OCI-LY1 (cell line): ENCODE measurements around the gene TUBA3D.
"Not testable (repeated sequence)": the region's sequence is repeated elsewhere in the genome, so short reads cannot be mapped to it uniquely, and the experiment has no call there.

Source experiments
- EZH2 ChIP-seq: fragments of 200-600 bp; sonication (generic), shearing (Covaris generic); IDR thresholded peaks from 2 replicates; pipeline ENCODE4 v1.8.0; 2017; ENCODE audit warnings: borderline replicate concordance, mixed run types, mild to moderate bottlenecking, antibody characterized with exemption, low read length, moderate library complexity, mixed read lengths
- TF ChIP-seq, protein P1 (sequence below): fragments of 200-600 bp; sonication (generic), shearing (Covaris generic); IDR thresholded peaks from 2 replicates; pipeline ENCODE4 v1.5.1; 2017; ENCODE audit warnings: mild to moderate bottlenecking, antibody characterized with exemption, low read length, moderate library complexity, mixed read lengths

DNA sequence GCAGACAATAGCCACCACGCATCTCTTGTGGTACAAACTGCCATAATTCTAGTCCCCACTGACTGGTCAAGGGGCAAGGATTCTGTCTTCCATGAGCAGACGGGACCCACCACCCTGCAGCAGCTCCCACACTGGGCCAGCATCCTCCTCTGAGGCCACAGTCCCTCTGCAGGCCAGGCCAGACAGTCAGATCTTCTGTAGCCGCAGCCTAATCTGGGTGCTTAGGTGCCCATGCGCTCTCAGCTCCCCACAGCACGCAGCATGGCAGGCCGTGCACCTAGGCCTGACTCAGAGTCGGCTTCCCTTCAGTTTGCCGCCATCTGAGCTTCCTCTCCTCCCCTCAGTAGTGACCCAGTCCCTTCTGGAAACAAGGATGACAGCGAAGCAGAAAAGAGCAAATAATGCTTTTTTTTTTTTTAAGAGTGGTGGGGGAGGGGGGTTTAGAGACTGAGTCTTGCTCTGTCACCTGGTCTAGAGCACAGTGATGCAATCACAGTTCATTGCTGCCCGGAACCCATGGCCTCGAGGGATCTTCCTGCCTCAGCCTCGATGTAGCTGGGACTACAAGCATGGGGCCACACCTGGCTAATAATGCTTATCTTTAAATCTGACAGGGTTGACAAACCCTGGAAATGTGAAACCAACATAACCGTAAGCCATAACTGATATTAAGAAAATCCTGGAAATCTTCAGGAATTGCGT lies 10.4 kb downstream of the TUBA3D start:
- TF ChIP-seq, protein P1, sequence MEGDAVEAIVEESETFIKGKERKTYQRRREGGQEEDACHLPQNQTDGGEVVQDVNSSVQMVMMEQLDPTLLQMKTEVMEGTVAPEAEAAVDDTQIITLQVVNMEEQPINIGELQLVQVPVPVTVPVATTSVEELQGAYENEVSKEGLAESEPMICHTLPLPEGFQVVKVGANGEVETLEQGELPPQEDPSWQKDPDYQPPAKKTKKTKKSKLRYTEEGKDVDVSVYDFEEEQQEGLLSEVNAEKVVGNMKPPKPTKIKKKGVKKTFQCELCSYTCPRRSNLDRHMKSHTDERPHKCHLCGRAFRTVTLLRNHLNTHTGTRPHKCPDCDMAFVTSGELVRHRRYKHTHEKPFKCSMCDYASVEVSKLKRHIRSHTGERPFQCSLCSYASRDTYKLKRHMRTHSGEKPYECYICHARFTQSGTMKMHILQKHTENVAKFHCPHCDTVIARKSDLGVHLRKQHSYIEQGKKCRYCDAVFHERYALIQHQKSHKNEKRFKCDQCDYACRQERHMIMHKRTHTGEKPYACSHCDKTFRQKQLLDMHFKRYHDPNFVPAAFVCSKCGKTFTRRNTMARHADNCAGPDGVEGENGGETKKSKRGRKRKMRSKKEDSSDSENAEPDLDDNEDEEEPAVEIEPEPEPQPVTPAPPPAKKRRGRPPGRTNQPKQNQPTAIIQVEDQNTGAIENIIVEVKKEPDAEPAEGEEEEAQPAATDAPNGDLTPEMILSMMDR, result not testable (repeated sequence)
- TF ChIP-seq EZH2, result not testable (repeated sequence)
